H1 (cell line): Measurements from ENCODE around the gene TMPRSS15. TPM values are rescaled to one million over a fixed set of nuclear protein-coding genes. Genes with fewer than 3 reads are reported as not detected.

Experiments
- CTCF ChIA-PET: fragments of 300-600 bp; sonication (Branson Sonifier 250); formaldehyde crosslinking; loops from one replicate; lab custom pipeline; 2021; ENCODE audit not compliant: partially characterized antibody; lab: Charles Lee
- POLR2A ChIA-PET: fragments of 300-600 bp; sonication (Branson Sonifier 250); formaldehyde crosslinking; loops from one replicate; lab custom pipeline; 2021; ENCODE audit warnings: inconsistent platforms; ENCODE audit not compliant: partially characterized antibody; lab: Charles Lee
- DNase-seq, 2 experiments: peaks; one replicate each; pipeline versions ENCODE4 v3.0.0 to v3.0.0-alpha.2; 2010 to 2022; ENCODE audit warnings: low spot score in 2 of 2, low read depth in 1 of 2, mixed read lengths in 1 of 2
- FAIRE-seq: peaks from 2 replicates; lab custom pipeline; 2011; peaks lifted over from hg19 to GRCh38; lab: Jason Lieb, UNC
- H2AFZ ChIP-seq: 2 replicates; pipeline ENCODE4 v1.8.1; 2012; ENCODE audit warnings: low read length, inconsistent platforms
- H2AK5ac ChIP-seq: 2 replicates; pipeline ENCODE4 v1.6.1; 2013; ENCODE audit warnings: low read depth, low read length
- H2BK120ac ChIP-seq: replicated peaks from 2 replicates; pipeline ENCODE3; 2013; ENCODE audit warnings: low read depth, low read length, inconsistent platforms
- H2BK12ac ChIP-seq: 2 replicates; pipeline ENCODE4 v1.6.1; 2013; ENCODE audit warnings: low read depth, low read length
- H2BK15ac ChIP-seq: 2 replicates; pipeline ENCODE4 v1.6.1; 2013; ENCODE audit warnings: low read length
- H2BK20ac ChIP-seq: 2 replicates; pipeline ENCODE4 v1.6.1; 2013; ENCODE audit warnings: low read length
- H2BK5ac ChIP-seq: 2 replicates; pipeline ENCODE4 v1.6.1; 2013; ENCODE audit warnings: low read depth, low read length
- H3K14ac ChIP-seq: 2 replicates; pipeline ENCODE4 v1.6.1; 2013; ENCODE audit warnings: inconsistent platforms; ENCODE audit not compliant: insufficient read length
- H3K18ac ChIP-seq: 2 replicates; pipeline ENCODE4 v1.6.1; 2013; ENCODE audit warnings: low read length; ENCODE audit errors: extremely low read depth
- H3K23ac ChIP-seq: 2 replicates; pipeline ENCODE4 v1.6.1; 2013; ENCODE audit warnings: inconsistent platforms; ENCODE audit not compliant: insufficient read length
- H3K23me2 ChIP-seq: 2 replicates; pipeline ENCODE4 v1.6.1; 2013; ENCODE audit warnings: low read depth, low read length
- H3K27ac ChIP-seq: 2 replicates; pipeline ENCODE4 v1.6.1; 2011; ENCODE audit warnings: low read depth, low read length, inconsistent platforms
- H3K27me3 ChIP-seq, 4 experiments: replicated peaks in 1 of 4; 1 replicate in 1 of 4; 2 replicates in 3 of 4; pipeline versions ENCODE4 v1.6.1 to v1.8.1; 2011 to 2013; ENCODE audit warnings: low read length in 3 of 4, mild to moderate bottlenecking in 3 of 4, inconsistent platforms in 2 of 4, mixed read lengths in 2 of 4, moderate library complexity in 1 of 4; ENCODE audit not compliant: control insufficient read depth in 3 of 4, insufficient read depth in 3 of 4; ENCODE audit errors: extremely low read depth in 1 of 4
- H3K36me3 ChIP-seq, 4 experiments: 2 replicates each; pipeline versions ENCODE4 v1.6.1 to v1.8.1; 2011 to 2013; ENCODE audit warnings: mild to moderate bottlenecking in 4 of 4, low read length in 3 of 4, moderate library complexity in 2 of 4, control low read depth in 1 of 4, inconsistent platforms in 1 of 4; ENCODE audit not compliant: insufficient read depth in 4 of 4, control insufficient read depth in 2 of 4
- H3K4ac ChIP-seq: replicated peaks from 2 replicates; pipeline ENCODE3; 2013; ENCODE audit warnings: low read length, low read depth, mixed read lengths, inconsistent platforms; ENCODE audit not compliant: insufficient read length
- H3K4me1 ChIP-seq, 4 experiments: replicated peaks in 1 of 4; 1 replicate in 1 of 4; 2 replicates in 3 of 4; pipeline versions ENCODE4 v1.6.1 to v1.8.1; 2011 to 2013; ENCODE audit warnings: low read length in 3 of 4, inconsistent platforms in 2 of 4, mixed read lengths in 1 of 4; ENCODE audit not compliant: insufficient read depth in 4 of 4, control insufficient read depth in 3 of 4
- H3K4me2 ChIP-seq, 2 experiments: 2 replicates each; pipeline versions ENCODE4 v1.6.1 to v1.8.1; 2011 to 2013; ENCODE audit warnings: low read depth in 2 of 2, low read length in 2 of 2, control low read depth in 1 of 2, inconsistent platforms in 1 of 2, mild to moderate bottlenecking in 1 of 2; ENCODE audit not compliant: insufficient read depth in 1 of 2
- H3K4me3 ChIP-seq, 4 experiments: fragments of 200-600, 300-600 bp in 1 of 4; sonication (generic), shearing (Covaris generic), sonication (Bioruptor Twin) in 1 of 4; 2 replicates each; pipeline versions ENCODE4 v1.5.1 to v1.8.1; 2011 to 2016; ENCODE audit warnings: low read length in 4 of 4, low read depth in 3 of 4, control low read depth in 2 of 4, inconsistent platforms in 2 of 4, mild to moderate bottlenecking in 2 of 4, mixed read lengths in 1 of 4, moderate library complexity in 1 of 4; ENCODE audit not compliant: insufficient read depth in 2 of 4; ENCODE audit errors: extremely low read depth in 1 of 4
- H3K56ac ChIP-seq: replicated peaks from 2 replicates; pipeline ENCODE3; 2013; ENCODE audit warnings: low read depth, mild to moderate bottlenecking, mixed read lengths, low read length, inconsistent platforms; ENCODE audit not compliant: insufficient read length
- H3K79me1 ChIP-seq: 2 replicates; pipeline ENCODE4 v1.6.1; 2013; ENCODE audit warnings: low read depth, low read length, control low read depth
- H3K79me2 ChIP-seq, 2 experiments: 2 replicates each; pipeline versions ENCODE4 v1.6.1 to v1.8.1; 2012 to 2013; ENCODE audit warnings: low read length in 2 of 2, mild to moderate bottlenecking in 2 of 2, inconsistent platforms in 1 of 2; ENCODE audit not compliant: insufficient read depth in 2 of 2, control insufficient read depth in 1 of 2
- H3K9ac ChIP-seq, 4 experiments: replicated peaks in 1 of 4; 1 replicate in 1 of 4; 2 replicates in 3 of 4; pipeline versions ENCODE4 v1.6.1 to v1.8.1; 2011 to 2013; ENCODE audit warnings: low read depth in 3 of 4, low read length in 3 of 4, control low read depth in 2 of 4, mild to moderate bottlenecking in 2 of 4, moderate library complexity in 2 of 4, inconsistent platforms in 1 of 4; ENCODE audit errors: extremely low read depth in 1 of 4
- H3K9me3 ChIP-seq, 2 experiments: 2 replicates each; pipeline versions ENCODE4 v1.6.1 to v1.8.1; 2012 to 2013; ENCODE audit warnings: mild to moderate bottlenecking in 2 of 2, moderate library complexity in 2 of 2, control low read depth in 1 of 2, inconsistent platforms in 1 of 2, low read depth in 1 of 2, low read length in 1 of 2, mixed read lengths in 1 of 2; ENCODE audit not compliant: insufficient read depth in 2 of 2
- H4K20me1 ChIP-seq, 2 experiments: replicated peaks in 1 of 2; 2 replicates each; pipeline versions ENCODE3 to v1.8.1; 2011 to 2013; ENCODE audit warnings: inconsistent platforms in 2 of 2, low read length in 2 of 2, mild to moderate bottlenecking in 1 of 2; ENCODE audit not compliant: insufficient read depth in 2 of 2, control insufficient read depth in 1 of 2
- H4K5ac ChIP-seq: 2 replicates; pipeline ENCODE4 v1.6.1; 2013; ENCODE audit warnings: low read length, low read depth, mixed read lengths, inconsistent platforms; ENCODE audit not compliant: insufficient read length
- H4K8ac ChIP-seq: 2 replicates; pipeline ENCODE4 v1.8.0; 2013; ENCODE audit warnings: mild to moderate bottlenecking, moderate library complexity, low read length, inconsistent platforms; ENCODE audit not compliant: insufficient read depth; ENCODE audit errors: extremely low read depth
- H4K91ac ChIP-seq: replicated peaks from 2 replicates; pipeline ENCODE3; 2013; ENCODE audit warnings: low read length, mixed read lengths, inconsistent platforms; ENCODE audit not compliant: insufficient read length
- BCL11A ChIP-seq, 2 experiments: IDR thresholded peaks; one replicate each; pipeline ENCODE4 v1.6.1; 2011; ENCODE audit warnings: low read depth in 2 of 2, low read length in 2 of 2, mild to moderate bottlenecking in 2 of 2
- CEBPB ChIP-seq: IDR thresholded peaks from 2 replicates; pipeline ENCODE4 v1.6.1; 2012; ENCODE audit warnings: low read depth, low read length
- CTCF ChIP-seq, 3 experiments: IDR thresholded peaks; 1 replicate in 2 of 3; 2 replicates in 1 of 3; pipeline versions ENCODE4 v1.5.1 to v1.6.1; 2011; ENCODE audit warnings: low read length in 3 of 3, mild to moderate bottlenecking in 3 of 3, inconsistent platforms in 2 of 3, low read depth in 1 of 3, moderate library complexity in 1 of 3; ENCODE audit not compliant: insufficient read depth in 1 of 3; ENCODE audit errors: control extremely low read depth in 1 of 3
- SP2 ChIP-seq: IDR thresholded peaks from 2 replicates; pipeline ENCODE4 v1.6.1; 2012; ENCODE audit warnings: mild to moderate bottlenecking, low read length, inconsistent platforms
- WGBS, 2 experiments: shearing (Covaris generic) in 1 of 2; methylation state at CpG; one replicate each; pipeline versions ENCODE4 v1.1.6 to v1.1.7; 2013 to 2015; ENCODE audit warnings: low lambda C conversion rate in 2 of 2, mixed read lengths in 2 of 2, inconsistent platforms in 1 of 2, low coverage in 1 of 2, missing lambda C conversion rate in 1 of 2; ENCODE audit not compliant: insufficient replicate concordance in 2 of 2, insufficient coverage in 1 of 2, insufficient read length in 1 of 2; ENCODE audit errors: extremely low coverage in 1 of 2, missing lambda C conversion rate in 1 of 2; 5-methylcytosine and 5-hydroxymethylcytosine counted together
- polyA plus RNA-seq, 7 experiments: library from polyadenylated mRNA; depleted of rRNA in 3 of 7; stranded (reverse) in 5 of 7; unstranded in 2 of 7; fragments of >200 nt in 5 of 7; fragments of 200-250 nt in 2 of 7; gene quantifications; 1 replicate in 5 of 7; 2 replicates in 1 of 7; 4 replicates in 1 of 7; pipeline versions ENCODE4 v1.2.1 to v1.2.3, GENCODE V29; 2011 to 2013; ENCODE audit warnings: missing spikeins in 2 of 7, mixed read lengths in 2 of 7
- total RNA-seq: library from RNA; stranded (reverse); fragmentation: NEBNext Ultra II Directional; extraction: Animal tissue kit (Norgen Biotek cat#: 25700); gene quantifications from 2 replicates; pipeline ENCODE4 v1.2.1, GENCODE V29; 2021
- TF ChIP-seq, protein P1 (sequence below): IDR thresholded peaks from 2 replicates; pipeline ENCODE4 v1.6.1; 2011; ENCODE audit warnings: low read length, improper control_type of control experiment

TMPRSS15 gene
- total and polyA plus RNA-seq, 2 of the 8 experiments (the other 6 are each of a cell fraction or from before 2014, with no cell fraction given) = not detected

- TF ChIP-seq SP2 = no peak
- TF ChIP-seq CTCF (IDR thresholded peaks at IDR 0.05; ENCODE audit: control extremely low read depth in 1 of 3, insufficient read depth in 1 of 3, low read depth in 1 of 3, low read length in 3 of 3) = no peak
- no peak for TF ChIP-seq CEBPB
- TF ChIP-seq, protein P1, sequence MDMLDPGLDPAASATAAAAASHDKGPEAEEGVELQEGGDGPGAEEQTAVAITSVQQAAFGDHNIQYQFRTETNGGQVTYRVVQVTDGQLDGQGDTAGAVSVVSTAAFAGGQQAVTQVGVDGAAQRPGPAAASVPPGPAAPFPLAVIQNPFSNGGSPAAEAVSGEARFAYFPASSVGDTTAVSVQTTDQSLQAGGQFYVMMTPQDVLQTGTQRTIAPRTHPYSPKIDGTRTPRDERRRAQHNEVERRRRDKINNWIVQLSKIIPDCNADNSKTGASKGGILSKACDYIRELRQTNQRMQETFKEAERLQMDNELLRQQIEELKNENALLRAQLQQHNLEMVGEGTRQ = no peak
- TF ChIP-seq BCL11A (IDR thresholded peaks at IDR 0.05; ENCODE audit: low read depth in 2 of 2, low read length in 2 of 2) = no peak
- Histone ChIP-seq H3K23ac (no peak overlapping the region), H3K79me2 (no peaks in the 10 kb centered on the region), H3K27ac (no peak overlapping the region), H3K56ac (no peak overlapping the region), H4K5ac (no peak overlapping the region), H2BK5ac (no peak overlapping the region), H3K4ac (no peak overlapping the region), H3K27me3 (no peaks in the 10 kb centered on the region), H2BK120ac (no peak overlapping the region), H3K36me3 (no peaks in the 10 kb centered on the region), H4K8ac (no peak overlapping the region), H3K4me3 (no peak overlapping the region), H3K23me2 (no peaks in the 10 kb centered on the region), H3K9ac (no peak overlapping the region), H3K14ac (no peak overlapping the region), H2AFZ (no peak overlapping the region), H3K79me1 (no peaks in the 10 kb centered on the region), H2BK20ac (no peak overlapping the region), H3K18ac (no peak overlapping the region), H4K20me1 (no peaks in the 10 kb centered on the region), H2BK12ac (no peak overlapping the region), H3K9me3 (no peaks in the 10 kb centered on the region), H2AK5ac (no peak overlapping the region), H2BK15ac (no peak overlapping the region), H3K4me2 (no peak overlapping the region), H4K91ac (no peak overlapping the region), H3K4me1 (no peaks in the 10 kb centered on the region)
- POLR2A ChIA-PET = no interaction called here
- CTCF ChIA-PET = interaction anchor here (1.2 kb wide), 1 partner anchor 53 kb away, joined by 3 read pairs; no protein-coding TSS in a partner anchor
- WGBS, 2 experiments = 82% methylated on average over 4 of the region's 4 CpGs; no CpG with 5 or more reads in 1 of the 2 experiments
- FAIRE-seq (no peak), DNase-seq (no peak)
Measured at GRCh38 chr21:18349468-18349867, 54.1 kb downstream of the TMPRSS15 start.
